ENCODE data around the gene TIGAR.

The TIGAR gene

DNA sequence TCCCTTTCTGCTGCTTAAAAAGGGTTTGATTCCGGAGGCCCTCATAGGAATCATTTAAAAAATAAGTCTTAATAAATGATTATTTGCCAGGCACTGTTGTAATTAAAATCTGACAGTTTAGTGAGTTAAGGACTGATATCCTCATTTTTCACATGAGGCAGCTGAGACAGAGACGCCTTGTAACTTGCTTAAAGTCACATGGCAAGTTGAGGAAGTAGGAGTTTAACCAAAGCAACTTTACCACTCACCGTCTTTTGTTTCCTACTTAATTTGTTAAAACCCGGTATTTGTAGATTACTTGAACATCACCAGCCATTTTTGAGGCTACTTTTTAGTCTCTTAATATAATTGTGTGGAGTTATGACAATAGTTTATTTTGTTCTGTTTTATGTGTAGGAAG lies 2.4 kb downstream of the TIGAR start:
- H3K9me3 ChIP-seq (ENCODE audit: control insufficient read depth, insufficient read depth, low read length): no peaks in the 10 kb centered on the region
- H3K36me3 ChIP-seq (ENCODE audit: control insufficient read depth, insufficient read depth, low read length): peaks cover 2% of the 10 kb centered on the region
- H3K27me3 ChIP-seq (ENCODE audit: control insufficient read depth, insufficient read depth, low read length): peaks cover 11% of the 10 kb centered on the region
- no peak overlapping the region for H3K9ac ChIP-seq (ENCODE audit: low read depth, low read length)
- H3K4me1 ChIP-seq (ENCODE audit: control insufficient read depth, insufficient read depth, low read length): no peaks in the 10 kb centered on the region
- no peak overlapping the region for H3K4me3 ChIP-seq (ENCODE audit: low read depth, low read length)

DNA sequence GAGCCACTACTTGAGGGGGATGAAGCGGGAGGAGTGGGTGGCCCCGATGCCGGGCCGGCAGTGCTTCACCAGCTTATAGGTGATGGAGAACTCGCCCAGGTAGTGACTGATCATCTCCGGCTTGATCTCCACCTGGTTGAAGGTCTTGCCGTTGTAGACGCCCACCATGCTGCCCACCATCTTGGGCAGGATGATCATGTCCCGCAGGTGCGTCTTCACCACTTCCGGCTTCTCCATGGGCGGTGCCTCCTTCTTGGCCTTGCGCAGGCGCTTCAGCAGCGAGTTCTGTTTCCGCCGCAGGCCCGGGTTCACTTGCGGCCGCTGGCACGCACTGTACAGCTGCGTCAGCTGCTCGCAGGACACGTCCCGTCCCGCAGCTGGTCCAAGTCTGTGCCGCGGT lies 3.4 kb downstream of the TIGAR start:
- Histone ChIP-seq H3K36me3 (ENCODE audit: control insufficient read depth, insufficient read depth, low read length) (peaks cover 2% of the 10 kb centered on the region), H3K4me3 (ENCODE audit: low read depth, low read length) (no peak overlapping the region)

DNA sequence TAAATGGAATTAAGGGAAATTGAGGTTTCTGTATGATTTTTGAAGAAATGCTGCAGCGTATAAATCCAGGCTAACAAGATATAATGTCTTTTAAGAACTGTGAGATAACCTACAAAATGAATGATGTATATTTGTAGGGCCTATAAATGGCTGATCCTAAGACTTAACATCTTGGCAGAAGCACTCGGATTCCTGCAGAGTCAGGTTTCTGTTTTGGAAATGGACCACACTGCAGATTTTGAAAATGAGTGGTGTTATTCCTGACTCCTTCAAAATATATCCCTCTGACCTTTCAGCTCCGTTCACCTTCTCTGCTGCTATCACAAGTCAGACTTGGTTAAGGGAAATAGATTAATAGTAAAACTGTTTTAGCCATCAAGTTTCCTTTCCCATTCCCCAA lies 5.0 kb downstream of the TIGAR start:
- Histone ChIP-seq H3K9ac (ENCODE audit: low read depth, low read length) (no peak overlapping the region), H3K27me3 (ENCODE audit: control insufficient read depth, insufficient read depth, low read length) (no peaks in the 10 kb centered on the region), H3K9me3 (ENCODE audit: control insufficient read depth, insufficient read depth, low read length) (no peaks in the 10 kb centered on the region), H3K4me3 (ENCODE audit: low read depth, low read length) (no peak overlapping the region), H3K4me1 (ENCODE audit: control insufficient read depth, insufficient read depth, low read length) (no peaks in the 10 kb centered on the region), H3K36me3 (ENCODE audit: control insufficient read depth, insufficient read depth, low read length) (peaks cover 2% of the 10 kb centered on the region)

More for the DNA sequence above, 3.4 kb downstream of the TIGAR start:
- Histone ChIP-seq H3K9ac (ENCODE audit: low read depth, low read length) (no peak overlapping the region), H3K27me3 (ENCODE audit: control insufficient read depth, insufficient read depth, low read length) (peaks cover 4% of the 10 kb centered on the region), H3K4me1 (ENCODE audit: control insufficient read depth, insufficient read depth, low read length) (no peaks in the 10 kb centered on the region), H3K9me3 (ENCODE audit: control insufficient read depth, insufficient read depth, low read length) (no peaks in the 10 kb centered on the region)

DNA sequence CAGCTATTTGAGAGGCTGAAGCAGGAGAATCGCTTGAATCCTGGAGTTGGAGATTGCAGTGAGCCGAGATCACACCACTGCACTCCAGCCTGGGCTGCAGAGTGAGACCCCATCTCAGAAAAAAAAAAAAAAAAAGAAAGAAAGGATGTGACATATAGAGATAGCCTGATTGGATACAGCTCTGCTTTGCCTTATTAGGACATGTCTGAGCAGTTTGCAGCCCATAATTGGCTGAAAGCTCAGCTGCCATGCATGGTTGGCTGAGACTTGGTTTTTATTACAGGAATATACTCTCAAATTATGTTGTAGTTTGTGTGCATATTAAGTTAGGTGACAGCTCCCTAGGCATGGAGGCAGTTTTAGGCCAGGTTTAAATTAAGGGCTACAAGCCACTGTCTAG lies 6.3 kb downstream of the TIGAR start:
- Histone ChIP-seq H3K36me3 (ENCODE audit: control insufficient read depth, insufficient read depth, low read length) (peaks cover 3% of the 10 kb centered on the region), H3K9me3 (ENCODE audit: control insufficient read depth, insufficient read depth, low read length) (no peaks in the 10 kb centered on the region), H3K27me3 (ENCODE audit: control insufficient read depth, insufficient read depth, low read length) (no peaks in the 10 kb centered on the region), H3K4me3 (ENCODE audit: low read depth, low read length) (no peak overlapping the region), H3K4me1 (ENCODE audit: control insufficient read depth, insufficient read depth, low read length) (no peaks in the 10 kb centered on the region), H3K9ac (ENCODE audit: low read depth, low read length) (no peak overlapping the region)

DNA sequence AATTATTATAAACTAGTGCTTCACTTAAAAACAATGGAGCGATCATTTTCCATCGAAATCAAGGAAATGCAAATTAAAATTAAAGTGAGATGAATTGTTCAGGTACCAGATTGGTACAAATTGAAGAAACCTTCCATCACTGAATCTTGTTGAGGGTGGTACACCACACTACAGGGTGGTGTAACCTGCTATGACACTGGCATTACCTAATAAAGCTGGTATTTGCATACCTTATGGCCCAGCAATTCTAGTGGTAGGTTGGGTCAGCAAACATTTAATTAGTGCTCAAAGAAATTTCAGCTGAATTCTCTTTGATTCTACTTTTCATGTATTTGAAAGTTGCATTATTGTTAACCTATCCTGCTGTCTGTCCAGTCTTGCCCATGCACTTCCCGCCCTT lies 9.2 kb downstream of the TIGAR start:
- no peaks in the 10 kb centered on the region for H3K9me3 ChIP-seq (ENCODE audit: control insufficient read depth, insufficient read depth, low read length)
- peaks cover 7% of the 10 kb centered on the region for H3K36me3 ChIP-seq (ENCODE audit: control insufficient read depth, insufficient read depth, low read length)
- H3K4me1 ChIP-seq (ENCODE audit: control insufficient read depth, insufficient read depth, low read length): no peaks in the 10 kb centered on the region
- no peaks in the 10 kb centered on the region for H3K27me3 ChIP-seq (ENCODE audit: control insufficient read depth, insufficient read depth, low read length)
- H3K9ac ChIP-seq (ENCODE audit: low read depth, low read length): no peak overlapping the region
- H3K4me3 ChIP-seq (ENCODE audit: low read depth, low read length): no peak overlapping the region

- peaks cover 13% of the 10 kb centered on the region for H3K36me3 ChIP-seq (ENCODE audit: control insufficient read depth, insufficient read depth, low read length)
- H3K4me1 ChIP-seq (ENCODE audit: control insufficient read depth, insufficient read depth, low read length): no peaks in the 10 kb centered on the region
- no peaks in the 10 kb centered on the region for H3K9me3 ChIP-seq (ENCODE audit: control insufficient read depth, insufficient read depth, low read length)
- H3K27me3 ChIP-seq (ENCODE audit: control insufficient read depth, insufficient read depth, low read length): no peaks in the 10 kb centered on the region
- H3K9ac ChIP-seq (ENCODE audit: low read depth, low read length): no peak overlapping the region
- no peak overlapping the region for H3K4me3 ChIP-seq (ENCODE audit: low read depth, low read length)
Observed at GRCh38 chr12:4331221-4331620, 10.2 kb downstream of the TIGAR start.

DNA sequence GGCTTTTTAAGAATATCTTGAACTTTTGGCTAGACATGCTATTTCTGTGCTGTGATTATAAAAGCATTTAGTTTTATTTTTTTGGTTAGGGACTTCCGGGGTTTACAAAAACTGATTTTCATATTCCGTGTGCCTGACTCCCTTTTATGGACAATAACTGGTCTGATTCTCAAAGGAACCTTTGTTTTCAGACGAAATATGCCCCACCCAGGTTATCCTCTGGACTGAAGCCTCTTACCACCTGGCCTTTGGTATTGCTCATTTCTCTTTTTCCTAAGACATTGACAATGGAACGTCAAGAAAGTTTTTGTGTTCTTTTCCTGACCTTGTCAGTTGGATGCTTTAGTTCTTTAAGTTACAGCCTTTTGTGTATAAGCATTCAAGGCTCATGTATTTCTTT lies 10.8 kb downstream of the TIGAR start:
- Histone ChIP-seq H3K9ac (ENCODE audit: low read depth, low read length) (no peak overlapping the region), H3K4me1 (ENCODE audit: control insufficient read depth, insufficient read depth, low read length) (no peaks in the 10 kb centered on the region), H3K9me3 (ENCODE audit: control insufficient read depth, insufficient read depth, low read length) (no peaks in the 10 kb centered on the region), H3K4me3 (ENCODE audit: low read depth, low read length) (no peak overlapping the region), H3K27me3 (ENCODE audit: control insufficient read depth, insufficient read depth, low read length) (no peaks in the 10 kb centered on the region), H3K36me3 (ENCODE audit: control insufficient read depth, insufficient read depth, low read length) (peaks cover 16% of the 10 kb centered on the region)

DNA sequence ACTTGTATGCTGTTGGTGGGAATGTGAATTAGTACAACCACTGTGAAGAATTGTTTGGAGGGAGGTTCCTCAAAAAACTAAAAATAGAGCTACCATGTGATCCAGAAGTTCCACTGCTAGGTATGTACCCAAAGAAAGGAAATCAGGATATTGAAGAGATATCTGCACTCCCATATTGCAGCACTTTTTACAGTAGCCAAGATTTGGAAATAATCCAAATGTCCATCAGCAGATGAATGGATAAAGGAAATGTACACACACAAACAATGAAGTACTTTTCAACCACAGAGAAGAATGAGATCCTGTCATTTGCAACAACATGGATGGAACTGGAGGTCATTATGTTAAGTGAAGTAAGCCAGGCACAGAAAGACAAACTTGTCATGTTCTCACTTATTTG lies 25.9 kb downstream of the TIGAR start:
- no peak overlapping the region for H3K9ac ChIP-seq (ENCODE audit: low read depth, low read length)
- H3K36me3 ChIP-seq (ENCODE audit: control insufficient read depth, insufficient read depth, low read length): peaks cover 3% of the 10 kb centered on the region
- no peaks in the 10 kb centered on the region for H3K4me1 ChIP-seq (ENCODE audit: control insufficient read depth, insufficient read depth, low read length)
- no peak overlapping the region for H3K4me3 ChIP-seq (ENCODE audit: low read depth, low read length)
- H3K9me3 ChIP-seq (ENCODE audit: control insufficient read depth, insufficient read depth, low read length): no peaks in the 10 kb centered on the region
- no peaks in the 10 kb centered on the region for H3K27me3 ChIP-seq (ENCODE audit: control insufficient read depth, insufficient read depth, low read length)

GRCh38 chr12:4353785-4354208 lies 32.8 kb downstream of the TIGAR start:
- H3K9me3 ChIP-seq (ENCODE audit: control insufficient read depth, insufficient read depth, low read length): no peaks in the 10 kb centered on the region
- no peak overlapping the region for H3K4me3 ChIP-seq (ENCODE audit: low read depth, low read length)
- H3K4me1 ChIP-seq (ENCODE audit: control insufficient read depth, insufficient read depth, low read length): no peaks in the 10 kb centered on the region
- peaks cover 3% of the 10 kb centered on the region for H3K36me3 ChIP-seq (ENCODE audit: control insufficient read depth, insufficient read depth, low read length)
- no peaks in the 10 kb centered on the region for H3K27me3 ChIP-seq (ENCODE audit: control insufficient read depth, insufficient read depth, low read length)
- H3K9ac ChIP-seq (ENCODE audit: low read depth, low read length): no peak overlapping the region

DNA sequence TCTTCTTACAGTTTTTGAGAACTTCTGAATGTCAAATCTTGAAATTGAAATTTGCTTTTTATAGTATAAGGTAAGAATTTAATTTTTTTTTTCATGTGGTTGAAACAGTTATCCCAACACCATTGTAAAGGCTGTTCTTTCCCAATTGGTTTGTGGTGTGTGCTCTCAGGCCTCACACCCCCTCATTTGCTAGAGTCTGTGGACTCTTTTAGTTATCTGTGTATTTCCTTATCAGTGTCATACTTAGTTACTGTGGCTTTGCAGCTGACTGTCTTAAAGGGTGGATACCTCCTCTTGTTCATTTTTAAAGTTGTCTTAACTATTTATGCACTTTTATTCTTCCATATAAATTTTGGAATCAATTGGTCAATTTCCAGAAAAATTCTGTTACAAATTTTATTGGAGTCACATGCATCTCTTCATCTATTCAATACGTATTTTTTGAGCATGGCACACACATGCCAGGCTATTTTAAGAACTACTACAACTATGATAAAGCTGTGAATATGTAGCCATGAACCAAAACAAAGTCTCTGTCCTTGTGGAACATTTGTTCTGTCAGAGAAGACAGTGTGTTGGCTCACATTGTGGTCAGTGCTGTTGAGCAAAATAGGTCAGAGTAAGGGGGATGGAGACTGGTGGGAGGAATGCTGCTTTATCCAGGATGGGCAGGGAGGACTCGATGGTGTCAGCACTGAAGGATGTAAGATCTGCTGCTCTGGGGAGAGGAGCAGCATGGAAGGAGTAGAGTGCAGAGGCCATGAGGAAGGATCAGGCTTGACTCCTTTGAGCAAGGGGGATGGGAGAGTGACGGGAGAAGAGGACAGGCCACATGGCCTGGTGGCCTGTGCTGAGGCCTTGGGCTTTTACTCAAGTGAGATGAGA lies 34.4 kb downstream of the TIGAR start:
- Histone ChIP-seq H3K36me3 (ENCODE audit: control insufficient read depth, insufficient read depth, low read length) (peaks cover 3% of the 10 kb centered on the region), H3K27me3 (ENCODE audit: control insufficient read depth, insufficient read depth, low read length) (no peaks in the 10 kb centered on the region), H3K4me1 (ENCODE audit: control insufficient read depth, insufficient read depth, low read length) (no peaks in the 10 kb centered on the region), H3K9ac (ENCODE audit: low read depth, low read length) (no peak overlapping the region), H3K4me3 (ENCODE audit: low read depth, low read length) (no peak overlapping the region), H3K9me3 (ENCODE audit: control insufficient read depth, insufficient read depth, low read length) (no peaks in the 10 kb centered on the region)

- Histone ChIP-seq H3K4me1 (ENCODE audit: control insufficient read depth, insufficient read depth, low read length) (no peaks in the 10 kb centered on the region), H3K27me3 (ENCODE audit: control insufficient read depth, insufficient read depth, low read length) (no peaks in the 10 kb centered on the region), H3K4me3 (ENCODE audit: low read depth, low read length) (no peak overlapping the region), H3K36me3 (ENCODE audit: control insufficient read depth, insufficient read depth, low read length) (peaks cover 3% of the 10 kb centered on the region), H3K9ac (ENCODE audit: low read depth, low read length) (no peak overlapping the region), H3K9me3 (ENCODE audit: control insufficient read depth, insufficient read depth, low read length) (no peaks in the 10 kb centered on the region)
Observed at GRCh38 chr12:4356041-4356327, 35.0 kb downstream of the TIGAR start.

DNA sequence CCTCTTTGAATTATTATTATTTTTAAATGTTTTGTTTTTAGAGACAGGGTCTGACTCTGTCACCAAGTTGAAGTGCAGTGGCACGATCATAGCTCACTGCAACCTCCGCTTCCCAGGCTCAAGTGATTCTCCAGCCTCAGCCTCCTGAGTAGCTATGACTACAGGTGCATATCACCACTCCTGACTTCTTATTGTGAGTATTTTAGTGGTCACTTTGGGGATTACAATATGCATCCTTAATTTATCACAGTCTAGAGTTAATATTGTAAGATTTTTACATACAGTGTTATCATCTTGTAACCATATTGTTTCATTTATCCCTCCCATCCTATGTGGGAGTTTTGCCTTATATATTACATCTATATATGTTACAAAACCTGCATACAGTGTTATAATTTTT lies 45.1 kb downstream of the TIGAR start:
- H3K36me3 ChIP-seq (ENCODE audit: control insufficient read depth, insufficient read depth, low read length): no peaks in the 10 kb centered on the region
- no peak overlapping the region for H3K4me3 ChIP-seq (ENCODE audit: low read depth, low read length)
- H3K27me3 ChIP-seq (ENCODE audit: control insufficient read depth, insufficient read depth, low read length): no peaks in the 10 kb centered on the region
- no peaks in the 10 kb centered on the region for H3K9me3 ChIP-seq (ENCODE audit: control insufficient read depth, insufficient read depth, low read length)
- H3K4me1 ChIP-seq (ENCODE audit: control insufficient read depth, insufficient read depth, low read length): no peaks in the 10 kb centered on the region
- H3K9ac ChIP-seq (ENCODE audit: low read depth, low read length): no peak overlapping the region
